GM18508 (cell line): ENCODE measurements around the gene PPT1.
"Not testable (repeated sequence)": the region's sequence is repeated elsewhere in the genome, so short reads cannot be mapped to it uniquely, and the experiment has no call there.

ENCODE experiments used
- ATAC-seq: cut with Tn5 transposase; IDR thresholded peaks from one replicate; pipeline ENCODE4 v1.9.1; 2021; ENCODE audit warnings: moderate number of reproducible peaks; ENCODE audit not compliant: insufficient read depth, unreplicated experiment

PPT1 gene

GRCh38 chr1:40092706-40093639 lies 4.1 kb downstream of the PPT1 start:
- ATAC-seq: no peak

DNA sequence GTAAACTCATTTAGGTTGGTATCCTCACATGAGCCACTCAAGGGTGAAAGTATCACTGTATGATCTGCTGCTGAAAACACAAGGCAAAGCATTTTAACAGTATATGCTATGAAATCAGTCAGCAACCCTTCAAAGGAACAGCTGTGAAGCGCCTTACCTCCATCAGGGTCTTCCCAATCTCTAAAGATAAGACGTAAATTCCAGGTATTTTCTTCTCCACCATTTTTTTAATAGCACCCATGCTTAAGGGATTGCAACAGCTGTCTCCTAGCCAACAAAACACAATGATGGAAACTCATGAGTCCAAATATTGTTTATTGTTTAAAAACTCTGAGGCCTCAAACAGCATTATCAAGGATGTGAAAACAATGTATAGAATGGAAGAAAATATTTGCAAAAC lies 4.8 kb downstream of the PPT1 start:
- no peak for ATAC-seq

GRCh38 chr1:40090652-40091355 lies 6.2 kb downstream of the PPT1 start:
- no peak for ATAC-seq

DNA sequence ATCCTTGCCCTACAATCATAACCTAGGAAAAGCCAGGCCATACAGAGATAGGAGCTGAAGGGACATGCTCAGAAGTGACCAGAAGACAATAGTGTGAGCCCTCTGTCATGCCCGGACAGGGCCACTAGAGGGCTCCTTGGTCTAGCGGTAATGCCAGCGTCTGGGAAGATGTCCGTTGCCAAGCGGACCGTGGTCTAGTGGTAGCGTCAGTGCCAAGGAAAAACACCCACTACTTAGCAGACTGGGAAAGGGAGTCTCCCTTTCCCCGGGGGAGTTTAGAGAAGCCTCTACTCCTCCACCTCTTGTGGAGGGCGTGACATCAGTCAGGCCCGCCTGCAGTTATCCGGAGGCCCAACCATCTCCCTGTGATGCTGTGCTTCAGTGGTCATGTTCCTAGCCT lies 12.3 kb downstream of the PPT1 start:
- ATAC-seq: not testable (repeated sequence)

GRCh38 chr1:40081871-40082270 lies 15.2 kb downstream of the PPT1 start:
- no peak for ATAC-seq

DNA sequence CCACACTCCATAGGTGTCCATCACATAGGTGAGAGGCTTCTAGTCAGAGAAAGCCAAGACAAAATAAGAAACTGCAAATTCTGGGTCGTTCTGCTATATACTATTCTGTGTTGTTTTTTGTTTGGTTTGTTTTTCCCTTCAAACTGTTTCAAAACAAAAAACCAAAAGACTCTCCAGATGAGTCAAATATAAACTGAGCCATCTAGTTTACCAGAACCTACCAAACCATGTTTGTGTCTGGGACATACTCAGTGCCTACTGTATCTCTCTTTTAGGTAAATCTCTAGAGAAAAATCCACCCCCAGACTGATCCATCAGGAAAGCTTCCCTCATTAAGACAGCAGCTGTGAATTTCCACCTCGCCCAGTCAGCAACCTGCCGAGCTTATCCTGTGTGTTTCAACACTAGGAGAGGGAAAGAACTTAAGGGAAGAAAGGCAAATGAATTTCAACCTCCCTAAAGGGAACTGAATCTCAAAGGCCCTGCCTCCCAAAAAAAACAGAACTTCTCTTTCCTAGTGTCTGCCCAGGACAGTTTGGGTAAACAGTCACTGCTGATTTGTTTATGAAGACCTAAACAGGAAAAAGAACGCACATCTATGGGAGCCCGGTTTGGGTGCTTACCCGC lies 17.2 kb downstream of the PPT1 start:
- ATAC-seq: no peak

DNA sequence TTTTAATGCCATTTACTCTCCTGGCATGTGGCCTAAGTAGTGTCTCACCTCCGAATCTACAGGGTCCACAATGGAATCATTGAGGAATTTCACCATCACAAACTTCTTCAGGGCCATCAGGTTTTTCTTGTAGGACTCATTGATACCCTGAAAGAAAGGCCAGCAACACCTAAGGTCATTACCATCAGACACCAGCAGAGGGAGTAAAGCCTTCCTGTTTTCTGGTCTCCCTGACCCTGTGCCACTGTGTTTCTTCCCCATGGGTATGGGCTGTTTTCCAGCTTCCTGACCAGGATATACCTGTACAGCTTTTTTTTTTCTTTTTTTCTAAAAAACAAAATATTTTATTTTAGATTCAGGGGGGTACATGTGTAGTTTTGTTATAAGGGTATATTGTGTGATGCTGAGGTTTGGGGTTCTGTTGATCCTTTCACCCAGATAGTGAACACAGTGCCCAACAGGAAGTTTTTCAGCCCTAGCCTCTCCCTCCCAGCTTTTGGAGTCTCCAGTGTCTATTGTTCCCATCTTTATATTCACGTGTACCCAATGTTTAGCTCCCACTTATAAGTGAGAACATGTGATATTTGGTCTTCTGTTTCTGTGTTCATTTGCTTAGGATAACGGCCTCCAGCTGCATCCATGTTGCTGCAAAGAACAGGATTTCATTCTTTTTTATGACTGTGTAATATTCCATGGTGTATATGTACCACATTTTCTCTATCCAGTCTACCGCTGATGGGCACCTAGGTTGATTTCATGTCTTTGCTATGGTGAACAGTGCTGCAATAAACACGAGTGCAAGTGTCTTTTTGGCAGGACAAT lies 18.3 kb downstream of the PPT1 start:
- ATAC-seq: no peak

DNA sequence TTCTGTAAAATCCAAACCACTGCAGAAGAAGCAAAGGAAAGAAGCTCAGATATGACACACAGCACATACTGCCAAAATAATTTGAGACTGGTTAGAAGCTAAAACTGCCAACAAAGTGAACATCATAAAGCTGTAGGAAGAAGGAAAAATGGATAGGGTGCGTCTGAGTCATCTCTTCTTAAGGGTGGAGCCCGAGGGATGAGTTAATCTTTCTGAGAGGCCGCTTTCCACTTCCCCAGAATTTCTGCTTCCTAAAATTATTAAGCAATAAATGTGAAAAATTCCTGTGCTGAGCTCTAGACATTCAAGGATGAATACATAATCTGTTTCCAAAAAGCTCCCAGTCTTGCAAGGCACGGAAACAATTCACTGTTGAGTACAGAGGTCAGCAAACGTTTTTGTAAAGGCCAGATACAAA lies 20.1 kb downstream of the PPT1 start:
- ATAC-seq: no peak

DNA sequence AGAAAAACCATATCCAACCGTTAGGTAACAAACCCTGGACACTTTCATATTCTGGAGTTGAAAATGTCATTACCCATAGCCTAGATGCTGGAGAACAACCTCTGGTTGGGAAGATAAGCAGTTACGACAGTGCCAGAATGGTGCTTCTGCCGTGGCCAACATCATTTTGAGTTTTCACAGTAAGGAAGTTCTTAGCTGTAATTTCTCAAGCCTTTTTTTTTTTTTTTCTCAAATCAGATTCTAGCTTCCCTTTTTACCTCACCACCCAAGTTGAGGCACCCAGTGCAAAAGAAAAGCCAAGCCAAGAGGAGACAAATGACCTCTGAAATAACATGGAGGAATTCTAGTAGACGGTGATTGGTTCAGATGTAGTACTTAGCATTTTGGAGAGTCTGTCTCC lies 21.8 kb downstream of the PPT1 start:
- no peak for ATAC-seq

DNA sequence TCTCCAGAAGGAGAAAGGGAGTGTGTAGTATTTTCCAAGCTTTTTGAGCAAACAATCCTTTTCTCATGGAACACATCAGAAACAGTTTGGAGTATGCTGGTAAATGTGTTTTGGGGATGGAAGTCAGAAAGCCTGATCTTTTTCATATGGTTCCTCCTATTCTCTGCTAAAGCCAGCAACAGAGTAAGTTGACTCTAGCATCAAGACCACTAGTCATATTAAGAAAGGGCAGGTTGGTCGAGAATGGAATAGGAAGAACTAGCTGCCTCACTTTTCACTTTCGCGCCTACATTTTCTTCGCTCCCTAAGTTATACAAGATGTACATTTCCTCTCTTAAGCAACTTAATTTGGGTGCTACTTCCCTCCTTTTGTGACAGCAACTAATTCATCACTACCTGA lies 24.0 kb downstream of the PPT1 start:
- ATAC-seq: no peak

DNA sequence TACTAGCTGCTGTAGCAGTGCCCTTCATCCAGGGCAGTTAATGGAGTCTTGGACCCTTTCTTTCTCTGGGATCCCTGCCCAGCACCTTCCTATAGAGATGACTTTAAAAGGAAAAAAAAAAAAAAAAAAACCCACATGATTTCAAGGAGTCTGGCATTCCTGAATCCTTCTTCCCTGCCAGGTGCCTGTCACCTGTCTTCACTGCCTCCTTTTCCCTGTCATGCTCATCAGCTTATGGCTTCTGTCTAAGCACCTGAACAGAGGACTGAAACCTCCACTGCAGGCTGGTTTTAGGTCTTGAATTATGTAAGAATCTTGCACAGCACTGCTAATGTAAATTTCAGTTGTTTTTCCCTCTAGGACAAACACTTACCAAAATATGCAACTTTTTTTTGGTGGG lies 24.9 kb downstream of the PPT1 start:
- ATAC-seq: no peak

DNA sequence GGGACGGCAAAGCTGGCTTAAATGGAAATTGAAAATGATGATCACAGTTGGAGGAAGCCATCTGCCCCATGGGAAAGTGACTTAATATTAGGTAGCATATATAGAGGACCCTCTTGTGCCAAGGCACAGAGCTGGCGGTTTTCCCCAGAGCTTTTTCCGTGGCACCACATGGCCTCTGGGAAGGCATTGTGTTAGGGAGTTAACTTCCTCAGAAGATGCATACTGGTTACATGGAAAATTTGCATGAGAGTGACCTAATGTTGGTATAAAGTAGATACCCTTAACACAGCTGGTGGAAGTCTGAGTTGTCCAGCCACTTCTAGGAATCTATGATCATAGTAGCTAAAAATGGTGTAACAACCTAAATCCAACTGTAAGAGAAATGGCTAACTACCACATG lies 29.2 kb downstream of the PPT1 start:
- ATAC-seq: no peak

DNA sequence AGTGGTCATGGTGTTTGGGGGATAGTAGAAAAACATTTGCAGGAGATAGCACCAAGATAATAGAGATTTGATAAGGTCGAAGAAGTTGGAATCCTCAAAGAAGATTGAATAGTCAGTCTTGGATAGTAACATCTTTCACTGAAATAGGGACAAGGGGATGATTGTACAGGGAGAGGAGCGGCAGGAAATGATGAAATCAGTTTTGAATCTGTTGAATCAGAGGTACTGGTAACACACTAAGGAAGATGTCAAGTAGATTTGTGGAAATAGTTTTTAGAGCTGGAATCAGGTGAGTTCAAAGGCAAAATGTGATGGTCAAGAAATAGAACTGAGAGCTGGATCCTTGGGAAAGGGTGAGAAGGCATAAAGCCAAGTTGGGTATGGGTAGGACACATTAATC lies 30.0 kb downstream of the PPT1 start:
- ATAC-seq: no peak

- ATAC-seq: no peak
These were observed 32.1 kb downstream of the PPT1 start for GRCh38 chr1:40064797-40065499.

DNA sequence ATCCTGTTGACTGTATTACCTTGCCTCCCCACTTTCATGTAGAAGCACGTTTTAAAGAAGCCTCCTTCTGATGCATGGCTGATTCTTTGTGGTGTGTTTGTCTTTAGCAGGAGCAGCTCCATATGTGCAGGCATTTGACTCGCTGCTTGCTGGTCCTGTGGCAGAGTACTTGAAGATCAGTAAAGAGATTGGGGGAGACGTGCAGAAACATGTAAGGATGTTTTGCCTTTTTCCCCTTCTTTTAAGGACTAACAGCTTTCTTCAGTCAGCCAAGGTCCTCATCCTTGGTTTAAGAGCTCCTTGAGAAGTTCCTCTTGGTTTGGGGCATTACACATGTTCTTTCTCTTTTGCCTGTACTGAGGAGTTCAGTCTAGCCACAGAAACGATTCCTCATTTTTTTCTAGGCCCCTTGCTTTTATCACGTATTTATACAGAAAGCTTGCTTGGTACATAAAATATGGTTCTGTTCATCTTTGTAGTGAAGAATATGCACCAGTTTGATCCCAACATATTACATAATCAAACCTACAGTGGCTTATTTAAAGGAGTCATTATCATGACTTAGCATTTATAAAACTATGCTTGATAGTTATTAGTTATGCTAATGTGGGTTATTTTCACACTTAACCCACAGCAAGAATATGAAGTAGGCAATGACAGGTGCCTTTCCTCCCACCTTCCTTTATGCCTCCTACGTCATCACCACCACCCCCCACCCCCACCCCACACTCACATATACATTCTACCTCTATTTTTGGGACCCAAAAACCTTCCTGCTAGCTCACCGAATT lies 36.9 kb downstream of the PPT1 start:
- ATAC-seq: no peak

DNA sequence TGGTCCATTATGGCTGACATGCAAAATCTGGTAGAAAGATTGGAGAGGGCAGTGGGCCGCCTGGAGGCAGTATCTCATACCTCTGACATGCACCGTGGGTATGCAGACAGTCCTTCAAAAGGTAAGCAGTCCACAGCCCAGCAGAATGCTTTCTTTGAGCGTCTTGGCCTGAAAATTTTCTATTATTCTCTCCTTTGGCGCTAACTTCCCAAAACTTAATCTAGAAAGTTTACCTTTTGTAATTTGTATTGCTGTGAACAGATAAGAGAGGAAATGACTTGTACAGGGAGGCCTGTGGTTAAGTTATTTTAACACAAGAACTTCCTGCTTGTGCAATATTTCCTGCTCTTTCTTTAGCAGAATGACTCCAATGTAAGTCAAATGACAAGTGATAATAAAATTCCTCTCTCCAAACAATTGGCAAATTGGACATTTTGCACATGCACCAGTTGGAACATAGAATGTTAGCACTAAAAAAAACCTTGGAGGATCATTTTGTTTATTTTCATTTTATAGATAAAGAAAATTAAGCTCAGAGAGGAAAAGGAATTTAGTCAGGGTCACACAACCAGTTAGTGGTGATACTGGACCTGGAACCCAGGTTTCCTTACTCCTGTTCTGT lies 37.6 kb downstream of the PPT1 start:
- ATAC-seq: no peak

DNA sequence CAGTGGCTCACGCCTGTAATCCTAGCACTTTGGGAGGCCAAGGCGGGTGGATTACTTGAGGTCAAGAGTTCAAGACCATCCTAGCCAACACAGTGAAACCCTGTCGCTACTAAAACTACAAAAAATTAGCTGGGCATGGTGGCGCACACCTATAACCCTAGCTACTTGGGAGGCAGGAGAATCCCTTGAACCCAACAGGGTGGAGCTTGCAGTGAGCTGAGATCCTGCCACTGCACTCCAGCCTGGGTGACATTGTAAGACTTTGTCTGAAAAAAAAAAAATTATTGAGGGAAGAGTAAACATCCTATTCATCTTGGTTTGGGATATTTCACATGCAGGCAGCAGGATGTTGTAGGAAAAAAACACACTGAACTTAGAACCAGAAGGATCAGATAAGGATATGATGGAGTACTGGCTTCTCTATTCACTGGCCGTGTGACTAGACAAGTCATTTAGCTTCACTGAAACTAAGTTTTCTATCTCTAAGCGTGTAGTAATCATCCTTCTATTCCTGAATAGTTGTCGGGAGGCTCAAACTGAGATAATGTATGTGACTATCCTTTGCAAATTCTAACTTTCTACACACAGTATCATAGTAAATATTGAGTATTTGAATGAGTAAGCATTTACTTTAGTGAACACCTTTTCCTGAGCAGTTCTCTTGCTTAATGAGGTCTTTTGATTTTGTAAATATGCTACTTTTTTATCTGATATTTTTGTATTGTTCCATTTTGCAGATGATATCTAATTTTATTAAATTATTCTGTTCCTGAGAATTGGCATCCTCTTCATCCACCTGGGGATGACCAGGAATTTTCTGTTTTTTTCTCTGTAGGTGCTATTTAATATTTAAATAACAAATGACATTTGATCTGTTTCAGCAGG lies 38.4 kb downstream of the PPT1 start:
- no peak for ATAC-seq

DNA sequence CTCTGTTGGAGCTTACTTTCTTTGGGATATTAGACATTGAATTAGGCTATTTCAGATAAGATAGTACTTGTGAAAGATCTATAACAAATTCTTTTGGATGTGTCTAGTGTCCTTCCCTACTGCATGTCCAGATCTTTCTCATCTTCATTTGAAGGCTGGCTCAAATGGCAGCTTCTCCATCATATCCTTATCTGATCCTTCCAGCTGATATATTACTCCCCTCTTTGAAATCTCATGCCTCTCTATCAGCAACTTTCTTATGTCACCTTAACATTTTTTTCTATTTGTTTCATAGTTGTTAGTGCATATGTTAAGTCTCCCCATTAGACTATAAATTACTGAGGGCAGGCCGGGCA lies 39.0 kb downstream of the PPT1 start:
- no peak for ATAC-seq
